Loucy (cell line): ENCODE data around the gene DNAJC16.
"Not testable (repeated sequence)": the region's sequence is repeated elsewhere in the genome, so short reads cannot be mapped to it uniquely, and the experiment has no call there.

Experiments used
- H2AFZ ChIP-seq: fragments of 200-600 bp; sonication (generic); 2 replicates; pipeline ENCODE4 v1.6.0; 2016; ENCODE audit warnings: antibody characterized with exemption, mild to moderate bottlenecking, low read length, moderate library complexity
- H3F3A ChIP-seq: fragments of 200-600 bp; 2 replicates; pipeline ENCODE4 v1.6.0; 2016; ENCODE audit warnings: antibody characterized with exemption, low read depth, mild to moderate bottlenecking
- H3K27me3 ChIP-seq: fragments of 200-600 bp; sonication (generic); 2 replicates; pipeline ENCODE4 v1.6.1; 2014; ENCODE audit warnings: low read length, mild to moderate bottlenecking; ENCODE audit not compliant: insufficient read depth, poor library complexity, severe bottlenecking
- H3K36me3 ChIP-seq: fragments of 200-600 bp; sonication (generic); 2 replicates; pipeline ENCODE4 v1.6.1; 2016; ENCODE audit warnings: low read length; ENCODE audit not compliant: insufficient read depth
- H3K4me1 ChIP-seq: fragments of 200-600 bp; sonication (generic); 2 replicates; pipeline ENCODE4 v1.5.1; 2014; ENCODE audit warnings: low read length, mild to moderate bottlenecking; ENCODE audit not compliant: insufficient read depth, poor library complexity, severe bottlenecking
- H3K4me2 ChIP-seq: fragments of 200-600 bp; sonication (generic); 2 replicates; pipeline ENCODE4 v1.6.0; 2014; ENCODE audit warnings: antibody characterized with exemption, low read length, low read depth, mild to moderate bottlenecking; ENCODE audit not compliant: poor library complexity, severe bottlenecking
- H3K4me3 ChIP-seq: fragments of 200-600 bp; sonication (generic); 2 replicates; pipeline ENCODE4 v1.5.1; 2014; ENCODE audit warnings: low read length, mild to moderate bottlenecking, mixed read lengths; ENCODE audit not compliant: poor library complexity, severe bottlenecking
- H3K79me2 ChIP-seq: fragments of 200-600 bp; sonication (generic); 2 replicates; pipeline ENCODE4 v1.6.1; 2014; ENCODE audit warnings: low read length; ENCODE audit not compliant: insufficient read depth
- H3K9ac ChIP-seq: fragments of 200-600 bp; sonication (generic); 2 replicates; pipeline ENCODE4 v1.6.0; 2014; ENCODE audit warnings: mild to moderate bottlenecking, low read depth, low read length, moderate library complexity; ENCODE audit not compliant: poor library complexity, severe bottlenecking
- H3K9me2 ChIP-seq: fragments of 200-600 bp; sonication (generic); replicated peaks from 2 replicates; pipeline ENCODE4 v1.6.1; 2016; ENCODE audit warnings: low read depth, low read length, mixed read lengths
- H3K9me3 ChIP-seq: fragments of 200-600 bp; sonication (generic); 2 replicates; pipeline ENCODE4 v1.6.1; 2014; ENCODE audit warnings: mild to moderate bottlenecking, antibody characterized with exemption, low read length, low read depth; ENCODE audit not compliant: insufficient read depth
- H4K20me1 ChIP-seq: fragments of 200-600 bp; sonication (generic); 2 replicates; pipeline ENCODE4 v1.6.0; 2014; ENCODE audit warnings: antibody characterized with exemption, low read length, mild to moderate bottlenecking; ENCODE audit not compliant: insufficient read depth, poor library complexity, severe bottlenecking
- CTCF ChIP-seq: fragments of 200-600 bp; sonication (generic); conservative IDR thresholded peaks from 2 replicates; pipeline ENCODE4 v1.5.1; 2014; ENCODE audit warnings: mild to moderate bottlenecking, antibody characterized with exemption, low read length
- EZH2phosphoT487 ChIP-seq: fragments of 200-600 bp; IDR thresholded peaks from 2 replicates; pipeline ENCODE4 v1.6.1; 2018; ENCODE audit warnings: antibody characterized with exemption, mild to moderate bottlenecking, moderate library complexity, borderline replicate concordance

The DNAJC16 gene

GRCh38 chr1:15479654-15480347 lies 46.8 kb upstream of the DNAJC16 start:
- H3K4me3 ChIP-seq = no peak overlapping the region
- no peaks in the 10 kb centered on the region for H3K79me2 ChIP-seq
- no peaks in the 10 kb centered on the region for H3K9me2 ChIP-seq
- no peaks in the 10 kb centered on the region for H4K20me1 ChIP-seq
- no peak for TF ChIP-seq CTCF
- TF ChIP-seq EZH2phosphoT487 = no peak
- no peaks in the 10 kb centered on the region for H3K4me1 ChIP-seq
- no peak overlapping the region for H3K9ac ChIP-seq
- no peaks in the 10 kb centered on the region for H3K9me3 ChIP-seq
- H3K4me2 ChIP-seq = no peak overlapping the region
- H2AFZ ChIP-seq = no peak overlapping the region
- H3K27me3 ChIP-seq = no peaks in the 10 kb centered on the region
- H3K36me3 ChIP-seq = no peaks in the 10 kb centered on the region
- H3F3A ChIP-seq = no peaks in the 10 kb centered on the region

- not testable (repeated sequence) for H3F3A ChIP-seq, H3K4me1 ChIP-seq
Observed at GRCh38 chr1:15482455-15482854, 44.2 kb upstream of the DNAJC16 start.

DNA sequence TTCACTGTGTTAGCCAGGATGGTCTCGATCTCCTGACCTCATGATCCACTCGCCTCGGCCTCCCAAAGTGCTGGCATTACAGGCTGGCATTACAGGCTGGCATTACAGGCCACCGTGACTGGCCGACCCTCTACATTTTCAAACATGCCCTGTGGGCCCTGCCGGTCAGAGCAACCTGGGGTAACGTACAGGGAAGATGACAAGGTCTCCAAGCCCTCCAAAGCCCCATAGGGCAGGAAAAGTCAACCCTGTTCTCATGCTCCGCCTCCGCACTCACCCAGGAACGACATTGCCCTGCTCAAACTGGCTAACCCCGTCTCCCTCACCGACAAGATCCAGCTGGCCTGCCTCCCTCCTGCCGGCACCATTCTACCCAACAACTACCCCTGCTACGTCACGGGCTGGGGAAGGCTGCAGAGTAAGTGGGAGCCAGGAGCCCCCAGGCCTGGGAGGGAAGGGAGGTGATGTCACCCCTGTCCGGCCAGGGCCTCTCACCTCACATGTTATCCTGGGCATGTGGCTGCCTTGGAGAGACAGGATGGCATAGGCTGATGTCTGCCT lies 43.6 kb upstream of the DNAJC16 start:
- not testable (repeated sequence) for H3K36me3 ChIP-seq, H3K4me3 ChIP-seq, H2AFZ ChIP-seq, H3K9ac ChIP-seq, H3K27me3 ChIP-seq, H3K9me3 ChIP-seq, H3F3A ChIP-seq, H3K79me2 ChIP-seq, H3K4me1 ChIP-seq, H4K20me1 ChIP-seq, H3K9me2 ChIP-seq, H3K4me2 ChIP-seq

More at GRCh38 chr1:15482455-15482854, 44.2 kb upstream of the DNAJC16 start:
- H3K79me2 ChIP-seq, H4K20me1 ChIP-seq, H3K36me3 ChIP-seq, H3K9me2 ChIP-seq, H3K27me3 ChIP-seq, H3K9me3 ChIP-seq, H2AFZ ChIP-seq, H3K4me3 ChIP-seq, H3K4me2 ChIP-seq, H3K9ac ChIP-seq: not testable (repeated sequence)

- H3K36me3 ChIP-seq = no peaks in the 10 kb centered on the region
- H3K27me3 ChIP-seq = no peaks in the 10 kb centered on the region
- H4K20me1 ChIP-seq = no peaks in the 10 kb centered on the region
- H3K9me3 ChIP-seq = no peaks in the 10 kb centered on the region
- no peaks in the 10 kb centered on the region for H3K9me2 ChIP-seq
- H3K9ac ChIP-seq = no peak overlapping the region
- no peaks in the 10 kb centered on the region for H3K79me2 ChIP-seq
- TF ChIP-seq EZH2phosphoT487 (no peak), CTCF (no peak)
- H3K4me1 ChIP-seq = no peaks in the 10 kb centered on the region
- no peaks in the 10 kb centered on the region for H3F3A ChIP-seq
- no peak overlapping the region for H3K4me3 ChIP-seq
- H2AFZ ChIP-seq = no peak overlapping the region
- no peak overlapping the region for H3K4me2 ChIP-seq
Observed at GRCh38 chr1:15483971-15484370, 42.7 kb upstream of the DNAJC16 start.

GRCh38 chr1:15484443-15484842 lies 42.2 kb upstream of the DNAJC16 start:
- not testable (repeated sequence) for H3K4me3 ChIP-seq, H3K9me2 ChIP-seq, H3K4me2 ChIP-seq, H3F3A ChIP-seq, H3K4me1 ChIP-seq, H4K20me1 ChIP-seq, H3K79me2 ChIP-seq, H3K36me3 ChIP-seq, H3K27me3 ChIP-seq, H3K9me3 ChIP-seq, H2AFZ ChIP-seq, H3K9ac ChIP-seq
